NCI-H1930 (cell line): ENCODE measurements around the gene F8A1.
"Not testable (repeated sequence)": the region's sequence is repeated elsewhere in the genome, so short reads cannot be mapped to it uniquely, and the experiment has no call there.

ENCODE experiments used
- DNase-seq, 2 experiments: peaks; one replicate each; lab custom pipeline; 2025; lab: John Stamatoyannopoulos, UW

F8A1 gene

GRCh38 chrX:154886069-154886788 lies at the start of gene F8A1:
Gene F8A1, plus strand, starts transcription at chrX:154886355. Its CDS starts 20 bp downstream, at chrX:154886375.
- not testable (repeated sequence) for DNase-seq

GRCh38 chrX:154840856-154841255 lies 45.3 kb upstream of the F8A1 start:
- no peak for DNase-seq

GRCh38 chrX:154850957-154851611 lies 35.1 kb upstream of the F8A1 start:
- no peak for DNase-seq

GRCh38 chrX:154855256-154855655 lies 30.9 kb upstream of the F8A1 start:
- DNase-seq, result no peak

- DNase-seq, result not testable (repeated sequence)
Measured at GRCh38 chrX:154868522-154868921, 17.6 kb upstream of the F8A1 start.

GRCh38 chrX:154873329-154873728 lies 12.8 kb upstream of the F8A1 start:
- DNase-seq, result no peak

GRCh38 chrX:154884069-154884468 lies 2.1 kb upstream of the F8A1 start:
- DNase-seq, result not testable (repeated sequence)

- not testable (repeated sequence) for DNase-seq
Measured at GRCh38 chrX:154885057-154885456, 1.1 kb upstream of the F8A1 start.

- DNase-seq, result not testable (repeated sequence)
Measured at GRCh38 chrX:154885549-154885948, 606 bp upstream of the F8A1 start.

GRCh38 chrX:154886789-154887221 lies 650 bp downstream of the F8A1 start:
- not testable (repeated sequence) for DNase-seq

GRCh38 chrX:154890990-154891639 lies 5.0 kb downstream of the F8A1 start:
- DNase-seq, result peak; percentile 36 to 47

- DNase-seq, result no peak
Measured at GRCh38 chrX:154892296-154892695, 6.1 kb downstream of the F8A1 start.

GRCh38 chrX:154900323-154900722 lies 14.2 kb downstream of the F8A1 start:
- DNase-seq, result no peak

- no peak for DNase-seq
Measured at GRCh38 chrX:154902408-154902807, 16.3 kb downstream of the F8A1 start.

GRCh38 chrX:154908821-154909220 lies 22.7 kb downstream of the F8A1 start:
- no peak for DNase-seq

GRCh38 chrX:154910048-154910447 lies 23.9 kb downstream of the F8A1 start:
- not testable (repeated sequence) for DNase-seq

GRCh38 chrX:154910528-154910927 lies 24.4 kb downstream of the F8A1 start:
- DNase-seq, result not testable (repeated sequence)

- no peak for DNase-seq
Measured at GRCh38 chrX:154914052-154914451, 27.9 kb downstream of the F8A1 start.

- peak in 1 of 2 experiments; percentile 39 for DNase-seq
Measured at GRCh38 chrX:154918060-154918483, 31.9 kb downstream of the F8A1 start.

- DNase-seq, result not testable (repeated sequence)
Measured at GRCh38 chrX:154924771-154925170, 38.6 kb downstream of the F8A1 start.
